ENCODE measurements around the gene PLCXD3. TPM values are rescaled to one million over a fixed set of nuclear protein-coding genes. Genes with fewer than 3 reads are reported as not detected.

PLCXD3 gene
- total and polyA plus RNA-seq, 12 donors: 0.72 to 48.7 (median 15.4) TPM

DNA sequence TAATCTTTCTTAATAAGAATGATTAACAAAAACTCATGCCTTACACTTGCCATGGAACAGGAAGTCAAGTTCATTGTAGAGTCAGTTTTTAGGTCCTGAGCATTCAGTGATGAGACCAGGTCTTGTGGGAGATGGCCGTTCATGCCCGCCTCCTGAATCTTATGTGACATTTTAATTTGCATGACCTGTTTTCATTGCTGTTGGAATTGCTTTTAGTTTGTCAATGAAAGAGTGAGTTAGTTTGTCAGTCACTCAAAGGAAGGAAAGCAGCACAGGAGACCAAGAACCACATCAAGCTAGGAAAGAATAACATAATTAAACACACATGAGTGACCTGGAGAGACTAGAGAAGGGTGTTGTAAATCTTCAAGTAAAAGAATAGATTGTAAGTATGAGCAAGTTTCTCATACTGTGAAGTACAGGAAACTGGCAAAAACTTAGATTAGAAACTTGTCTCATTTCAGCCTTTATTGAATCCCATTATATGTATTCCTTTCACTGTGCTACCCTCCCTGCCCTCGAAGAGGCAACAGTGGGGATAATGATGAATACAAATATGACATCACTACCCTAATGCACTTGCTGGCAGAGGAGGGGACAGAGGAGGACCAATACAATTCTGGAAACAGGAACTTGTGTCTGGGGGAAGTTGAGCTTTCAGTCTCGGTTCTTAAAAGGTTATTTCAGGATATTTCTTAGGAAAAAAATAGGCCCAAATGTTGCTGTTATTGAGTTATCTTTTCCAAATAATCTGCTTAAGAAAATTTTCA lies 232.7 kb downstream of the PLCXD3 start:
- no peak for DNase-seq
- no peaks in the 10 kb centered on the region for H3K27me3 ChIP-seq
- H3K4me1 ChIP-seq (replicated peaks in 1 of 2): no peaks in the 10 kb centered on the region
- no peak overlapping the region for H3K27ac ChIP-seq
- TF ChIP-seq, protein P1, sequence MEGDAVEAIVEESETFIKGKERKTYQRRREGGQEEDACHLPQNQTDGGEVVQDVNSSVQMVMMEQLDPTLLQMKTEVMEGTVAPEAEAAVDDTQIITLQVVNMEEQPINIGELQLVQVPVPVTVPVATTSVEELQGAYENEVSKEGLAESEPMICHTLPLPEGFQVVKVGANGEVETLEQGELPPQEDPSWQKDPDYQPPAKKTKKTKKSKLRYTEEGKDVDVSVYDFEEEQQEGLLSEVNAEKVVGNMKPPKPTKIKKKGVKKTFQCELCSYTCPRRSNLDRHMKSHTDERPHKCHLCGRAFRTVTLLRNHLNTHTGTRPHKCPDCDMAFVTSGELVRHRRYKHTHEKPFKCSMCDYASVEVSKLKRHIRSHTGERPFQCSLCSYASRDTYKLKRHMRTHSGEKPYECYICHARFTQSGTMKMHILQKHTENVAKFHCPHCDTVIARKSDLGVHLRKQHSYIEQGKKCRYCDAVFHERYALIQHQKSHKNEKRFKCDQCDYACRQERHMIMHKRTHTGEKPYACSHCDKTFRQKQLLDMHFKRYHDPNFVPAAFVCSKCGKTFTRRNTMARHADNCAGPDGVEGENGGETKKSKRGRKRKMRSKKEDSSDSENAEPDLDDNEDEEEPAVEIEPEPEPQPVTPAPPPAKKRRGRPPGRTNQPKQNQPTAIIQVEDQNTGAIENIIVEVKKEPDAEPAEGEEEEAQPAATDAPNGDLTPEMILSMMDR (IDR thresholded peaks at IDR 0.05): no peak
- no peak for TF ChIP-seq POLR2A (IDR thresholded peaks at IDR 0.05)
- H3K4me3 ChIP-seq: no peak overlapping the region
- WGBS, 4 donors: 63 to 74% (median 65%) methylated on average over 4 of the region's 4 CpGs
- intact Hi-C loops (cut with DNase I): loop anchor here in 1 of 2 donors (10.0 kb wide), 1 partner anchor 237 kb away; the partner anchor contains the start of gene PLCXD3
- H3K36me3 ChIP-seq (replicated peaks in 1 of 2): no peaks in the 10 kb centered on the region
- no peaks in the 10 kb centered on the region for H3K9me3 ChIP-seq (replicated peaks in 1 of 3)

DNA sequence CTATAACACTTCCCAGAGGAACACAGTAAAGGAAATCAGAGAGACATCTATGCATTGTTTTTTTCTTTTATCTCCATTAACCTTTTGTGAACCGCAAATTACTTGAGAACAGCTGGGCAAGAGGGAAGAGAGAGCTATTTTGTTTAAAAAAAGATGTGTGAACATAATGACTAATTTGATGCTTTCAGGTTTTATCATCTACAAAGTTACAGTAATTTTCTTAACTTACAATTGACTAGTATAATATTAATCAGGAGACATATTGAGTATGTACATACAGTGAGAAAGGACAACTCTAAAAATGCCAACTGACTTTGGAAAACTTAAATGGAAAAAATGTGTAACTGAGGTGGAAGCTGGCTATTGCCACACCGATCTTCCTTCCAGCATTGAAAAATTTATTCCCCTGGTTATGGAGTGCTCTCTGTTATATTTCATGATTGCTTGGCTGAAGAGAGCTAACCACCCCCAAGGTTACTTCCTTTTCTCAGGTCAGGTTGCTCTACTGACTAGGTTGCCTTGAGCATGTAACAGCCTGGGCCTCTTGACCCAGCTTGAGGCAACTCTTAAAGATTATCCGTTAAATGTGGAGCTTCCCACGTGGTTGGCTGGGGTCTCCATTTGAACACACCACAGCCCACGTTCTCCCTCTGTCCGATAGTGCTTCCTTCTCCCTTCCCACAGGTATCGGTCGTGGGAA lies 234.4 kb downstream of the PLCXD3 start:
- H3K4me3 ChIP-seq: no peak overlapping the region
- WGBS, 4 donors: 80 to 88% (median 83%) methylated on average over 8 of the region's 8 CpGs
- no peaks in the 10 kb centered on the region for H3K27me3 ChIP-seq
- no peaks in the 10 kb centered on the region for H3K4me1 ChIP-seq (replicated peaks in 1 of 2)
- intact Hi-C loops (cut with DNase I): loop anchor here in 1 of 2 donors (10.0 kb wide), 1 partner anchor 239 kb away; the partner anchor contains the start of gene PLCXD3
- DNase-seq: no peak
- TF ChIP-seq, protein P1 (IDR thresholded peaks at IDR 0.05): no peak
- TF ChIP-seq POLR2A (IDR thresholded peaks at IDR 0.05): no peak
- no peaks in the 10 kb centered on the region for H3K9me3 ChIP-seq (replicated peaks in 1 of 3)
- no peak overlapping the region for H3K27ac ChIP-seq
- H3K36me3 ChIP-seq (replicated peaks in 1 of 2): no peaks in the 10 kb centered on the region

DNA sequence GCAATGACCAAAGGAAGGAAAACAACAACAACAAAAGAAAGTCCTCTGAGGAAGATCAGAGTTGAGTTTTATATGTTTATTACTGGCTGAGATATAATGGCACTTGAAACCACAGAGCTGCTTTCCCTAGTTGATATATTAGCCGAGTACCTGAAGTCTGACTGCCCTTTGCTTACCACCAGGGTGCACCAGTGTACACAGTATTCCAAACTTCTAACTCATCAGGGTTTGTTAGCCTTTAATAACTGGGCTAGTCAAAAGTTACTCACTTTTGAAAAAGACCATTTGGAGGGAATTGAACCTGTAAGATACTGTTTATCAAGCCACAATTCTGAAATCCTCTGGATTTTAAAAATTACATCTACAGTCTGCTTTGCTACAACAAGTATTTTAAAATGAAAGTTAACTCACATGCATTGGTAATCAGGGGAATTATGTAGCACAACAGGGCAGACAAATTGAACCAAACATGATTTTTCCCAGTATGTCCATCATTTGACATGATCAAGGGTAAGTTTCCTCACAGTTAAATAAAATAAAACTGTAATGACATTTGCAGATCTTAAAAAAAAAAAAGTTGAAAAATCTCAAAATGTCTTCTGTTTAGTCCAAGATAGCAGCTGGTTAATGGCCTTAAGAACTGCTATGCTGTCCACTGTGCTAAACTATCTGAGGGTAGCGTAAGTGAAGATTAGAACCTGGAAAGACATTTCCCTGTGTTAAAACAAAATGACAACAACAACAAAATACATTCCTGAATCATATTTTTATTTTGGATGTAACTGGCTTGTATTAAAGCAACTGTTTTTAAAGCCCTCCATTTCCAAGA lies 239.8 kb downstream of the PLCXD3 start:
- TF ChIP-seq, protein P1 (IDR thresholded peaks at IDR 0.05): peak; percentile 62 to 87 (median 82)
- no peak for TF ChIP-seq POLR2A (IDR thresholded peaks at IDR 0.05)
- Histone ChIP-seq H3K4me1 (replicated peaks in 1 of 2) (no peaks in the 10 kb centered on the region), H3K27ac (no peak overlapping the region), H3K9me3 (replicated peaks in 1 of 3) (no peaks in the 10 kb centered on the region), H3K27me3 (no peaks in the 10 kb centered on the region), H3K36me3 (replicated peaks in 1 of 2) (no peaks in the 10 kb centered on the region), H3K4me3 (no peak overlapping the region)
- DNase-seq: peak; percentile 41 to 81 (median 52)
- WGBS, 4 donors: 32 to 50% (median 45%) methylated on average over 2 of the region's 2 CpGs
- intact Hi-C loops (cut with DNase I): loop anchor here in 1 of 2 donors (10.0 kb wide), 1 partner anchor 244 kb away; the partner anchor contains the start of gene PLCXD3

DNA sequence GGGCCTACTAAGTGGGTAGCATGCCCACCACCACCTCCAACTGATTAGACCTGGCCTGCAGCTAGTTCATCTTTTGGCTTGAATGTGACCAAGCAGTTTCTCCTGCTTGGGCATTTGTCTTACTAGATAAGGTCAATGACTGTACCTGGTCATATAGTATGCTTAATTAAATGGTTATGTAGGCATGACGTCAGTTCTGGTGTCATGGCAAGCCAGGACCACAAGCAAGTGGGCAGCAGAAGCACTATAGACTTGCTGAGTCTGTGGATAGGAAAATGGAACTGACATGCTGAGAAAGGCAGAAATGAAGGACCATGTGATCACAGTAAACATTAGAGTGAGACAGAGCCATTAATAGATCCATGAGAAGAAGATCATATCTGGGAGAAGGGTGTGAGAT lies 241.5 kb downstream of the PLCXD3 start:
- TF ChIP-seq POLR2A (IDR thresholded peaks at IDR 0.05): no peak
- TF ChIP-seq, protein P1 (IDR thresholded peaks at IDR 0.05): no peak
- DNase-seq: no peak
- H3K9me3 ChIP-seq (replicated peaks in 1 of 3): no peaks in the 10 kb centered on the region
- H3K4me1 ChIP-seq (replicated peaks in 1 of 2): peaks cover 0 to 13% of the 10 kb centered on the region in 2 donors
- no peak overlapping the region for H3K27ac ChIP-seq
- 75 to 89% (median 83%) methylated on average over 1 of the region's 1 CpG for WGBS, 4 donors
- no peaks in the 10 kb centered on the region for H3K36me3 ChIP-seq (replicated peaks in 1 of 2)
- no peaks in the 10 kb centered on the region for H3K27me3 ChIP-seq
- intact Hi-C loops (cut with DNase I): no loop called here
- no peak overlapping the region for H3K4me3 ChIP-seq
